Measurements from ENCODE around the gene WDR72. TPM values are rescaled to one million over a fixed set of nuclear protein-coding genes. Genes with fewer than 3 reads are reported as not detected.

WDR72 gene
- total and polyA plus RNA-seq, 2 of the 13 experiments (the other 11 are each of a cell fraction or from before 2014, with no cell fraction given): 0.21 to 0.60 TPM

- TF ChIP-seq MAFF (IDR thresholded peaks at IDR 0.05; ENCODE audit: low read depth, low read length) (peak; percentile 53), DNMT3B (CRISPR knock-in tag; conservative IDR thresholded peaks at IDR 0.05) (no peak), MAFK (conservative IDR thresholded peaks at IDR 0.05 in 1 of 2, IDR thresholded peaks at IDR 0.05 in 1 of 2; ENCODE audit: low read length in 2 of 2) (peak; percentile 68 to 79), MYNN (CRISPR knock-in tag; IDR thresholded peaks at IDR 0.05; ENCODE audit: low read depth) (no peak), TRIM22 (IDR thresholded peaks at IDR 0.05) (no peak)
- no peak for DNase-seq (ENCODE audit: low spot score)
- Histone ChIP-seq H3K9ac (ENCODE audit: insufficient read depth, low read depth, low read length) (no peak overlapping the region), H3K36me3 (replicated peaks in 1 of 2; ENCODE audit: control insufficient read depth in 1 of 2, insufficient read depth in 2 of 2, low read length in 2 of 2) (no peaks in the 10 kb centered on the region), H3K27me3 (ENCODE audit: control insufficient read depth in 1 of 2, insufficient read depth in 2 of 2, low read length in 2 of 2) (no peaks in the 10 kb centered on the region; a peak in 1 of 5 replicates), H3K4me2 (ENCODE audit: low read depth, low read length) (no peak overlapping the region), H2AFZ (ENCODE audit: low read length) (no peak overlapping the region), H3K27ac (ENCODE audit: extremely low read length, insufficient read depth, low read length) (no peak overlapping the region), H3K9me3 (ENCODE audit: low read length) (no peaks in the 10 kb centered on the region), H3K4me3 (replicated peaks in 1 of 3; ENCODE audit: insufficient read depth in 1 of 3, low read depth in 2 of 3, low read length in 3 of 3) (no peak overlapping the region), H3K79me2 (ENCODE audit: insufficient read depth, low read length) (no peaks in the 10 kb centered on the region), H4K20me1 (ENCODE audit: insufficient read depth, low read length) (no peaks in the 10 kb centered on the region), H3K4me1 (ENCODE audit: insufficient read depth, low read length) (no peaks in the 10 kb centered on the region)
- no peak for ATAC-seq
- intact Hi-C loops (cut with micrococcal nuclease; ENCODE audit: unreplicated experiment): no loop called here
- CTCF ChIA-PET (ENCODE audit: low intra/inter-chr PET ratio, low total read pairs): no interaction called here
- no peak for FAIRE-seq
- in situ Hi-C loops (cut with HindIII; ENCODE audit: extremely low pct_ligation_motif_present, low pct_unique_long_range_greater_than_20kb): no loop called here
- POLR2A ChIA-PET: no interaction called here
- BruUV-seq (replicated peaks): no TSS peak
These were observed 269.1 kb downstream of the WDR72 start for GRCh38 chr15:53490341-53490740.

GRCh38 chr15:53482055-53482454 lies 277.4 kb downstream of the WDR72 start:
- Histone ChIP-seq H3K36me3 (replicated peaks in 1 of 2; ENCODE audit: control insufficient read depth in 1 of 2, insufficient read depth in 2 of 2, low read length in 2 of 2) (no peaks in the 10 kb centered on the region), H3K4me2 (ENCODE audit: low read depth, low read length) (no peak overlapping the region), H3K9me3 (ENCODE audit: low read length) (no peaks in the 10 kb centered on the region), H3K4me3 (replicated peaks in 1 of 3; ENCODE audit: insufficient read depth in 1 of 3, low read depth in 2 of 3, low read length in 3 of 3) (no peak overlapping the region), H4K20me1 (ENCODE audit: insufficient read depth, low read length) (no peaks in the 10 kb centered on the region), H2AFZ (ENCODE audit: low read length) (no peak overlapping the region), H3K27ac (ENCODE audit: extremely low read length, insufficient read depth, low read length) (no peak overlapping the region), H3K27me3 (ENCODE audit: control insufficient read depth in 1 of 2, insufficient read depth in 2 of 2, low read length in 2 of 2) (no peaks in the 10 kb centered on the region), H3K79me2 (ENCODE audit: insufficient read depth, low read length) (no peaks in the 10 kb centered on the region), H3K4me1 (ENCODE audit: insufficient read depth, low read length) (0 out of 2 replicates have a peak, but pooled peaks cover 11% of the 10 kb centered on the region), H3K9ac (ENCODE audit: insufficient read depth, low read depth, low read length) (no peak overlapping the region)
- intact Hi-C loops (cut with micrococcal nuclease; ENCODE audit: unreplicated experiment): no loop called here
- in situ Hi-C loops (cut with HindIII; ENCODE audit: extremely low pct_ligation_motif_present, low pct_unique_long_range_greater_than_20kb): no loop called here
- ChIA-PET POLR2A (no interaction called here), CTCF (ENCODE audit: low intra/inter-chr PET ratio, low total read pairs) (no interaction called here)
- BruUV-seq (replicated peaks): no TSS peak
- DNase-seq (ENCODE audit: low spot score) (no peak), ATAC-seq (no peak), FAIRE-seq (no peak)
- WGBS (ENCODE audit: low lambda C conversion rate): 91% methylated on average over 1 of the region's 1 CpG
- TF ChIP-seq GATA4 (IDR thresholded peaks at IDR 0.05; ENCODE audit: borderline replicate concordance, low read depth): no peak
- TF ChIP-seq GTF2F1 (IDR thresholded peaks at IDR 0.05; ENCODE audit: low read length): no peak
- TF ChIP-seq MTA1 (CRISPR knock-in tag; IDR thresholded peaks at IDR 0.05; ENCODE audit: borderline replicate concordance): no peak
- TF ChIP-seq ZNF280D (CRISPR knock-in tag; IDR thresholded peaks at IDR 0.05): no peak
- TF ChIP-seq ZNF331 (CRISPR knock-in tag; IDR thresholded peaks at IDR 0.05): no peak
- no peak for TF ChIP-seq HMGXB3 (CRISPR knock-in tag; IDR thresholded peaks at IDR 0.05; ENCODE audit: borderline replicate concordance)

Measured in HepG2 (cell line).